ENCODE results near the gene SLC16A11. TPM values are rescaled to one million over a fixed set of nuclear protein-coding genes. Genes with fewer than 3 reads are reported as not detected.

Gene SLC16A11
- total RNA-seq, 1 experiment from 2014 or later: not detected

DNA sequence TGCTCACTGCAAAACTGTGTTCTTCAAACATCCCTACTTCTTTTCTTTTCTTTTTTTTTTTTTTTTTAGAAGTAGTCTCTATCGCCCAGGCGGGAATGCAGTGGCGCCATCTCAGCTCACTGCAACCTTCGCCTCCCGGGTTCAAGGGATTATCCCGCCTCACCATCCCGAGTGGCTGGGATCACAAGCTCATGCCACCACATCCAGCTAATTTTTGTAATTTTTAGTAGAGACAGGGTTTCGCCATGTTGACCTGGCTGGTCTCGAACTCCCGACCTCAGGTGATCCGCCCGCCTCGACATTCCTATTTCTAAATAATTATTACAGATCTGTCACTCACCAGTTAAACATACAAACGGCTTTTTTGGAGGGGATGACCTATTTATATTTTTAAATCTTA, 32.5 kb downstream of the SLC16A11 start:
- TSS peak; percentile 32 for BruUV-seq (replicated peaks)
- peak overlapping the region; percentile 83; the same call in 1 of the 2 replicates for H2AFZ ChIP-seq
- H3K79me2 ChIP-seq (ENCODE audit: low read depth): peaks cover 71% of the 10 kb centered on the region
- ChIA-PET POLR2A (ENCODE audit: unreplicated experiment) (no interaction called here), CTCF (interaction anchor here (0.6 kb wide), 1 partner anchor 101 kb away, joined by 8 read pairs; no protein-coding TSS in a partner anchor)
- peaks cover 21% of the 10 kb centered on the region for H3K4me1 ChIP-seq (replicated peaks; ENCODE audit: insufficient read depth)
- DNase-seq: no peak
- H3K9me2 ChIP-seq (ENCODE audit: insufficient read depth): no peaks in the 10 kb centered on the region
- TF ChIP-seq, protein P1, sequence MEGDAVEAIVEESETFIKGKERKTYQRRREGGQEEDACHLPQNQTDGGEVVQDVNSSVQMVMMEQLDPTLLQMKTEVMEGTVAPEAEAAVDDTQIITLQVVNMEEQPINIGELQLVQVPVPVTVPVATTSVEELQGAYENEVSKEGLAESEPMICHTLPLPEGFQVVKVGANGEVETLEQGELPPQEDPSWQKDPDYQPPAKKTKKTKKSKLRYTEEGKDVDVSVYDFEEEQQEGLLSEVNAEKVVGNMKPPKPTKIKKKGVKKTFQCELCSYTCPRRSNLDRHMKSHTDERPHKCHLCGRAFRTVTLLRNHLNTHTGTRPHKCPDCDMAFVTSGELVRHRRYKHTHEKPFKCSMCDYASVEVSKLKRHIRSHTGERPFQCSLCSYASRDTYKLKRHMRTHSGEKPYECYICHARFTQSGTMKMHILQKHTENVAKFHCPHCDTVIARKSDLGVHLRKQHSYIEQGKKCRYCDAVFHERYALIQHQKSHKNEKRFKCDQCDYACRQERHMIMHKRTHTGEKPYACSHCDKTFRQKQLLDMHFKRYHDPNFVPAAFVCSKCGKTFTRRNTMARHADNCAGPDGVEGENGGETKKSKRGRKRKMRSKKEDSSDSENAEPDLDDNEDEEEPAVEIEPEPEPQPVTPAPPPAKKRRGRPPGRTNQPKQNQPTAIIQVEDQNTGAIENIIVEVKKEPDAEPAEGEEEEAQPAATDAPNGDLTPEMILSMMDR (conservative IDR thresholded peaks at IDR 0.05): no peak
- TF ChIP-seq EZH2 (IDR thresholded peaks at IDR 0.05; ENCODE audit: low read depth): no peak
- H3K27me3 ChIP-seq (ENCODE audit: insufficient read depth, low read depth): no peaks in the 10 kb centered on the region
- peaks cover 17% of the 10 kb centered on the region for H4K20me1 ChIP-seq (ENCODE audit: insufficient read depth)
- intact Hi-C loops (cut with micrococcal nuclease; ENCODE audit: unreplicated experiment): no loop called here
- peak overlapping the region; percentile 97 for H3K4me3 ChIP-seq
- no peaks in the 10 kb centered on the region for H3K36me3 ChIP-seq (ENCODE audit: low read depth)
- peak overlapping the region; percentile 97 for H3K4me2 ChIP-seq
- peak overlapping the region; percentile 81 for H3K27ac ChIP-seq
- no peaks in the 10 kb centered on the region for H3K9me3 ChIP-seq (ENCODE audit: insufficient read depth, low read depth)
- peaks cover 44% of the 10 kb centered on the region for H3F3A ChIP-seq (ENCODE audit: insufficient read depth, low read depth)

DNA sequence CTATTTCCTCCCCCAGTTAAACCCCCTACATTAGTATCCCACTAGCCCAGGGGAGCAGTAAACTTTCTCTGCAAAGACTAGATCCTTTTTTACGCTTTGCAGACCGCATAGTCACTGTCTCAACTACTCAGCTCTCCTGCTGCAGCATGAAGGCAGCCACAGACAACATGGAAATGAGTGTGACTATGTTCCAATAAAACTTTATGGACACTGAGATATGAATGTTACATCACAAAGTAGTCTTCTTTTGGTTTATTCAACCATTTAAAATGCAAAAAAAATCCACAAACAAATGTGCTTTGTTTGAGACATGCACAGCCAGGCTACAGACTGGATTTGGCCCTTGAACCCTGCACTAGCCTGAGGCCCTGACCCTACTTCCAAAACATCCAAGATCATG, 33.4 kb downstream of the SLC16A11 start:
- Histone ChIP-seq H3K4me1 (replicated peaks; ENCODE audit: insufficient read depth) (peaks cover 19% of the 10 kb centered on the region), H3K36me3 (ENCODE audit: low read depth) (no peaks in the 10 kb centered on the region), H3K4me3 (peak overlapping the region; percentile 97), H4K20me1 (ENCODE audit: insufficient read depth) (peaks cover 17% of the 10 kb centered on the region), H3F3A (ENCODE audit: insufficient read depth, low read depth) (peaks cover 37% of the 10 kb centered on the region), H3K9me3 (ENCODE audit: insufficient read depth, low read depth) (no peaks in the 10 kb centered on the region), H3K27ac (no peak overlapping the region), H3K4me2 (peak overlapping the region; percentile 97), H3K9me2 (ENCODE audit: insufficient read depth) (no peaks in the 10 kb centered on the region), H3K79me2 (ENCODE audit: low read depth) (peaks cover 71% of the 10 kb centered on the region), H2AFZ (no peak overlapping the region), H3K27me3 (ENCODE audit: insufficient read depth, low read depth) (no peaks in the 10 kb centered on the region)
- ChIA-PET CTCF (interaction anchor here (0.5 to 0.6 kb wide), 2 partner anchors 14 to 100 kb away, joined by 3 to 8 read pairs; no protein-coding TSS in a partner anchor), POLR2A (ENCODE audit: unreplicated experiment) (interaction anchor here (0.6 kb wide), 1 partner anchor 509 kb away, joined by 3 read pairs; no protein-coding TSS in a partner anchor)
- DNase-seq: no peak
- TF ChIP-seq, protein P1 (conservative IDR thresholded peaks at IDR 0.05): no peak
- TF ChIP-seq EZH2 (IDR thresholded peaks at IDR 0.05; ENCODE audit: low read depth): no peak
- no TSS peak for BruUV-seq (replicated peaks)
- intact Hi-C loops (cut with micrococcal nuclease; ENCODE audit: unreplicated experiment): no loop called here

DNA sequence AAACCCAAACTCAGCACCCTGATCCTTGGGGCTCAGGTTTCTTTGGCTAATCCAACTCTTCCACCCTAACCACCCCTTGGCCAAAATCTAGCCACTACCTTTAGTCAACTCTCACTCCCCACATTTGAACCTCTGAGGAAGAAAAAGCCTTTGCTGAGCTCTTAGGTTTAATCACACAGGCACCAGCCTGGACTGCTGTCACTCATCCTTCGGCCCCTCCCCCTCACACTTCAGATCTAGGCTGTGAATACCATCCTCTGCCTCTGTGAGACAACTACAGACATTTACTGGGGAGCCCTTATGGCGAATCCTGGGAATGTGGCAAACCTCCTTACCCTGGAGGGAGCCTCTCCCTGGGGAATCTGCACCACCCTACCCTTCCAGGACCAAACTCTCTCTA, 36.7 kb downstream of the SLC16A11 start:
- no peak overlapping the region for H3K4me2 ChIP-seq
- H3K79me2 ChIP-seq (ENCODE audit: low read depth): peaks cover 61% of the 10 kb centered on the region
- no peak for DNase-seq
- H3K4me3 ChIP-seq: no peak overlapping the region
- H3K27ac ChIP-seq: no peak overlapping the region
- no peaks in the 10 kb centered on the region for H3K27me3 ChIP-seq (ENCODE audit: insufficient read depth, low read depth)
- POLR2A ChIA-PET (ENCODE audit: unreplicated experiment): no interaction called here
- H4K20me1 ChIP-seq (ENCODE audit: insufficient read depth): peaks cover 35% of the 10 kb centered on the region
- intact Hi-C loops (cut with micrococcal nuclease; ENCODE audit: unreplicated experiment): no loop called here
- H3K36me3 ChIP-seq (ENCODE audit: low read depth): peaks cover 13% of the 10 kb centered on the region
- no peak overlapping the region for H2AFZ ChIP-seq
- peaks cover 31% of the 10 kb centered on the region for H3F3A ChIP-seq (ENCODE audit: insufficient read depth, low read depth)
- no TSS peak for BruUV-seq (replicated peaks)
- H3K4me1 ChIP-seq (replicated peaks; ENCODE audit: insufficient read depth): peaks cover 15% of the 10 kb centered on the region
- CTCF ChIA-PET: interaction anchor here (0.6 kb wide), 1 partner anchor 343 kb away, joined by 11 read pairs; no protein-coding TSS in a partner anchor
- H3K9me2 ChIP-seq (ENCODE audit: insufficient read depth): no peaks in the 10 kb centered on the region
- H3K9me3 ChIP-seq (ENCODE audit: insufficient read depth, low read depth): no peaks in the 10 kb centered on the region
- TF ChIP-seq EZH2 (IDR thresholded peaks at IDR 0.05; ENCODE audit: low read depth): no peak
- TF ChIP-seq, protein P1 (conservative IDR thresholded peaks at IDR 0.05): no peak

All from PC-9 (cell line).